IPS DF 19.7 (cell line): Measurements from ENCODE around the gene PCDH7.

Experiments
- DNase-seq: peaks from one replicate; pipeline ENCODE4 v3.0.0-alpha.2; 2013; ENCODE audit warnings: low read depth, low spot score

Gene PCDH7, protein sequence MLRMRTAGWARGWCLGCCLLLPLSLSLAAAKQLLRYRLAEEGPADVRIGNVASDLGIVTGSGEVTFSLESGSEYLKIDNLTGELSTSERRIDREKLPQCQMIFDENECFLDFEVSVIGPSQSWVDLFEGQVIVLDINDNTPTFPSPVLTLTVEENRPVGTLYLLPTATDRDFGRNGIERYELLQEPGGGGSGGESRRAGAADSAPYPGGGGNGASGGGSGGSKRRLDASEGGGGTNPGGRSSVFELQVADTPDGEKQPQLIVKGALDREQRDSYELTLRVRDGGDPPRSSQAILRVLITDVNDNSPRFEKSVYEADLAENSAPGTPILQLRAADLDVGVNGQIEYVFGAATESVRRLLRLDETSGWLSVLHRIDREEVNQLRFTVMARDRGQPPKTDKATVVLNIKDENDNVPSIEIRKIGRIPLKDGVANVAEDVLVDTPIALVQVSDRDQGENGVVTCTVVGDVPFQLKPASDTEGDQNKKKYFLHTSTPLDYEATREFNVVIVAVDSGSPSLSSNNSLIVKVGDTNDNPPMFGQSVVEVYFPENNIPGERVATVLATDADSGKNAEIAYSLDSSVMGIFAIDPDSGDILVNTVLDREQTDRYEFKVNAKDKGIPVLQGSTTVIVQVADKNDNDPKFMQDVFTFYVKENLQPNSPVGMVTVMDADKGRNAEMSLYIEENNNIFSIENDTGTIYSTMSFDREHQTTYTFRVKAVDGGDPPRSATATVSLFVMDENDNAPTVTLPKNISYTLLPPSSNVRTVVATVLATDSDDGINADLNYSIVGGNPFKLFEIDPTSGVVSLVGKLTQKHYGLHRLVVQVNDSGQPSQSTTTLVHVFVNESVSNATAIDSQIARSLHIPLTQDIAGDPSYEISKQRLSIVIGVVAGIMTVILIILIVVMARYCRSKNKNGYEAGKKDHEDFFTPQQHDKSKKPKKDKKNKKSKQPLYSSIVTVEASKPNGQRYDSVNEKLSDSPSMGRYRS (N-terminal part only)

DNA sequence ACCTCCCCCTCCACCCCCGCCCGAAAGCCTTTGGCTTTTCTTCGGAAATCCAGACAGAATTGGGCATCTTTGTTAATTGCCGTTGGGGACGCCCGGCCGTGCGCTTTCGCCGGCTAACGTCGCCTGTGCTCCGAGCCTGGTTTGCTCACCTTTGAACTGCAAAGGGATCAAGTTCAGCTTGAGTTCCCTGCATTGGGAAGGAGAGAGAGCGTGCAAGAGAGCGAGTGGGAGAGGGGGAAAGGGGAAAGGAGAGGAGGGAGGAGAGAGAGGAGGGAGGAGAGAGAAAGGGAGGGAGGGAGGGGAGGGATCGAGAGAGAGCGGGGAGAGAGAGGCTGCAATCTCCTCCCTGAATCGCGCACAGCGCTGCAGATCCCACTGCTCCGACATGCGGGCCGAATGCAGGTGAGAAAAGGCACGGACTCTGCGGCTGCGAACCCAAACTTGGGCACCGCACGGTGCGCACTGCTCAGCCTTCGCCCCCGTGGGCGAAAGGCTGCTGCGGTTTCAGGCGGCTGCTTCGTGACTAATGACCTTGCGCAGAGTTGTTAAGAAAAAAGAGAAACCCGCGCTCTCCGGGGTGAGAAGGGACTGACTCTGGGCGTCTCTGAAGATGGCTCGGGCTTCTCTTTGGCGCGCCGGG is at the start of gene PCDH7:
PCDH7 (plus strand) TSS at position 349 of the 640 bp plus-strand sequence. CDS start 1,054 bp downstream, outside the sequence.
- DNase-seq, result no peak

- DNase-seq, result no peak
Measured at GRCh38 chr4:30671926-30672448, 48.2 kb upstream of the PCDH7 start.

DNA sequence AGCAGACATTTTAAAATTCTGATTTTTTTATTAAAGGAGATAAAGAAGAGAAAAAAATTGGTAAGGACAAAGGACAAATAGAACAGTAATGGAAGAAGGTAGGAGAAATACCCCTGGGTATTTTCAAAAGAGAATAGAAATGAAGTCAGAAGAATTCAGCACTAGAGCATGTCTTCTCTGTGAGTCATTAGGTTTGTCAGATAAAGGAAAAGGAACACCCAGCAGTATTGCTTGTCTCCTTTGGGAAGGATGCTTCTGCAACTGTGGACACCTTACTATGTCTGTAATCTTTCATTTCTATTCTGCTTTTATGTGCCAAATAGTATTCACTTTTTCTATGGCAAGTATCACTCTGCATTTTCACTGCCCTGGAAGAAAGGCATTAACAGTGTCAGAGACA is 24.0 kb upstream of the PCDH7 start:
- DNase-seq, result no peak

DNA sequence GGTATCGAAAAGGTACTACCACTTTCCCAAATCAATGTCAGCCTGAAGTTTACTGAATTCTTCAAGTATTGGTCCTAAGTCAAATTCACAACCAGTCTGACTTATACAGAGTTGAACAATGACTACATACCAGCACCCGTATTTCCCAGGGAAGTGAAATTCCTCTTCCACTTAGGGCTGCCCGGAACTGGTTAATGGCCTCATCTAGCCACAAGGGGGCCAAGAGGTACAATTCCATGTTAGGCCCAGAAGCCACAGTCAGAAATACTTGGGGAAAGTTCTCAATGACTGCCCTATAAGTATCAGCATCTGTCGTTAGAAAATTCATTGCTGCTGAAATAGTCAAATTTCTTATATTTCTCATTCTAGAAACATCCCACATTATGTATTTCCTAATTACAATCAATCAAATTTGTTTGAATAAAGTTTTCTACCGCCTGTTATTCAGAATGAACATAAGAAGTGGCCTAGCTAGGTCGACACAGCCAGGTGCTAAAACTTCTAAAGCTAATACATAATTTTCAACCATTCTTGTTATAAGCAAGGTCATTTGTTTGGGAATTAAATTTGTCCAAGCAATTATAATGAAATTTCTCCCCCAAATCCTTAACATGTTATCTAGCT is 5.6 kb upstream of the PCDH7 start:
- no peak for DNase-seq

- DNase-seq, result no peak
Measured at GRCh38 chr4:30716158-30716557, 4.0 kb upstream of the PCDH7 start.

- DNase-seq, result no peak
Measured at GRCh38 chr4:30716681-30717207, 3.4 kb upstream of the PCDH7 start.

DNA sequence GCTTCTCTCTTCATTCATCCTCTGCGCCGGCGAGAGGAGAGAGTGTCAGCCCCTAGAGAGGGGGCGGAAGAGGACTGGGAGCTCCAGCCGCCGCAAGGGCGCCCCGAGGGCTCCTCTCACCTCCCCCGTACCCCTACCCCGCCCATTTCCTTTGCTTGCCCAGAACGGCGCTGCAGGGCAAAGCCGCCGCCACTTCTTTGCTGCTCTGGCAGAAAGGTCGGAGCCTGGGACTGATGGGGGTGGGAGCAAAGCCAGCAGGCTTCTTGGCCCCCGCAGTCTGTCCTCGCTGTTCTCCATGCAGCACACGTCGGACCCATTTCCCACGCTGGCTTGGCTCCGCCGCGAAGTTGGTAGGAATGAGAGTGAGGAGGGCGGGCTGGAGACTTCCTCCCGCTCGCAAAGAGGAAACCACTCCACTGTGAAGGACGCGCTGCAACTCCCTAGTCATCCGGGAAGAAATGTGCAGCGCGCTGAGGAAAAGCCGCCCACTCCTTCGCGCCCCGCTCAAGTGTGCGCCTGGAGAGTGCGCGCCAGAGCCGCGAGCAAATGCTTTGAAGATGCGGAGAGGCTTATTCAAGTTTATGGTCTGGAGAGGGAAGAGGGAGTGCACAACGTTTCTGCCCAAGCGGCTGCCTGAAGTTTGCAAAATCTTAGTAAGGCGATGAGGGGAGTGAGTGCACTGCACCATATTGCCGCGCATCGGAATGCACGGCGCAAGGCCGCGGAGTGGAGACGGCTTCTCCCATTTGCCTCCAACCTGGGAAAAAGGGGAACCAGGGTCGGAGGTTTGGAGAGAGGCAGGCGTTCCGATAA is 2.8 kb upstream of the PCDH7 start:
- DNase-seq, result no peak

DNA sequence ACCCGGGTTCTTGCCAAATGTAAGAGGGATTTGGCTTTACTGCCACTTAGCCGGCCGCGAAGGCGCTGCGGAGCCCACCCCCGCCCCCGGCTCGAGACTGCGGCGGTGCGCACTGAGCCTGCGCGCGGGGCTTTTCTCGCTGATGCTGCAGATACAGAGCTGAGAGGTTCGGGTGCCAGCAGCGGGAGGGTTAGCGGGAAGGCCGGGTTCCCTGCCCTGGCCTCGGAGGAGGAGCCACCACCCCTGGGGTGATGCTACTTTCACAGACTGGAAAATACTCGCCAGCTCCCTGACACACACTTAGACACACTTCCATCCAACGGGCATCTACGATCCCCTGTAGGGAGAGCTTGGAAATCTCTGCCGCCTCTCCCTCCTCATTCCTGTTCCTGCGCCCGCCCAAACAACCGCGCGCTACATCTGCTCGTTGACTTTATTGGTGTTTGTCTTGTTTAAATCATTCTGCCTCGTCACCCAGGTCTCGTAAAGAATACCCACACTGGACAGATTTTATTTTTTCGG is 2.1 kb upstream of the PCDH7 start:
- no peak for DNase-seq

GRCh38 chr4:30718641-30719453 is 1.3 kb upstream of the PCDH7 start:
- DNase-seq, result no peak

- no peak for DNase-seq
Measured at GRCh38 chr4:30719454-30720020, 632 bp upstream of the PCDH7 start.

- DNase-seq, result no peak
Measured at GRCh38 chr4:30720661-30721184, 554 bp downstream of the PCDH7 start.

- no peak for DNase-seq
Measured at GRCh38 chr4:30721185-30722091, 1.3 kb downstream of the PCDH7 start.

- no peak for DNase-seq
Measured at GRCh38 chr4:30722092-30722358, 1.9 kb downstream of the PCDH7 start.

GRCh38 chr4:30722359-30723200 is 2.4 kb downstream of the PCDH7 start:
- no peak for DNase-seq

GRCh38 chr4:30723201-30723955 is 3.2 kb downstream of the PCDH7 start:
- no peak for DNase-seq

GRCh38 chr4:30724247-30724646 is 4.1 kb downstream of the PCDH7 start:
- no peak for DNase-seq
